GM19438 (cell line): ENCODE measurements around the gene MRTO4.
"Not testable (repeated sequence)": the region's sequence is repeated elsewhere in the genome, so short reads cannot be mapped to it uniquely, and the experiment has no call there.

ENCODE experiments used
- ATAC-seq: cut with Tn5 transposase; IDR thresholded peaks from one replicate; pipeline ENCODE4 v1.9.1; 2021; ENCODE audit warnings: low read depth; ENCODE audit not compliant: unreplicated experiment

Gene MRTO4

GRCh38 chr1:19251305-19252196, at the start of gene MRTO4, which contains the start of gene EMC1:
TSS of gene MRTO4 (plus strand) at chr1:19251805. CDS start at chr1:19251836, 31 bp downstream.
TSS of gene EMC1 (minus strand) at chr1:19251524. CDS start at chr1:19251509, 15 bp downstream.
- peak; percentile 80 for ATAC-seq

- ATAC-seq = no peak
Observed at GRCh38 chr1:19202396-19202795, 49.2 kb upstream of the MRTO4 start.

DNA sequence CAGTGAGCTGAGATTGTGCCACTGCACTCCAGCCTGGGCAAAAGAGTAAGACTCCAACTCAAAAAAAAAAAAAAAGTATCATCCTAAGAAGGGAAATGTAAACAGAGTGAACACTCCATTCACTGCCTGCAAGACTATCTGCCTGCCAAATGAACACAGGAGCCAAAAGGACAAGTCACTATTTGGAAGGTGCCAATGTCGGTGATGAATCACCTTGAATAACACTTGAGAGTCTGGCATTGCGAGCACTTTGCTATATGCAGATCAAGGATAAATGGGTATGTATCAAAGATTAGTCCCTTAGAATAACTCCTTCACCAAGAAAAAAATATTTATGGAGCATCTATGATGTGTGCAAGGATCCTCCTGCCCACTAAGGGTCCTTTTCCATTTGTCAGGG, 48.2 kb upstream of the MRTO4 start:
- ATAC-seq = no peak

GRCh38 chr1:19204446-19205266, 46.9 kb upstream of the MRTO4 start:
- ATAC-seq = no peak

DNA sequence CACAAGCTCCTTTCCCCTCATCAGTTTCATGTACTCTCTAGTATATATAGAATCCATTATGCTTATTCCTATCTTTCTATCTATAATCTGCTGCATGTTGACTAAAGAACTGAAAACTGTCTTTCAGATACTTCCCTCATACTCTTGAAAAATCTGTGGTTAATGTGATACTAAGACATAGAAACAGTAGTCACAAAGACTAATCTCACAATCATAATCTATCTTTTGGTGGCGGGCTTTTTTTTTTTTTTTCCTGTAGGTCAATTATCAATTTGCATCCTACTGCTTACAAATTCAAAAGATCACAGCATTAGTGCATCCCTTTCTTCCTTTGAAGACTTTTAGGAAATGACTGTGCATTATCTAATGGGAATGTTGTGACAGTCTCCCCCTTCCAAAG, 46.2 kb upstream of the MRTO4 start:
- ATAC-seq = no peak

GRCh38 chr1:19205845-19206244, 45.8 kb upstream of the MRTO4 start:
- no peak for ATAC-seq

- no peak for ATAC-seq
Observed at GRCh38 chr1:19206947-19207346, 44.7 kb upstream of the MRTO4 start.

GRCh38 chr1:19208710-19209438, 42.7 kb upstream of the MRTO4 start:
- ATAC-seq = no peak

DNA sequence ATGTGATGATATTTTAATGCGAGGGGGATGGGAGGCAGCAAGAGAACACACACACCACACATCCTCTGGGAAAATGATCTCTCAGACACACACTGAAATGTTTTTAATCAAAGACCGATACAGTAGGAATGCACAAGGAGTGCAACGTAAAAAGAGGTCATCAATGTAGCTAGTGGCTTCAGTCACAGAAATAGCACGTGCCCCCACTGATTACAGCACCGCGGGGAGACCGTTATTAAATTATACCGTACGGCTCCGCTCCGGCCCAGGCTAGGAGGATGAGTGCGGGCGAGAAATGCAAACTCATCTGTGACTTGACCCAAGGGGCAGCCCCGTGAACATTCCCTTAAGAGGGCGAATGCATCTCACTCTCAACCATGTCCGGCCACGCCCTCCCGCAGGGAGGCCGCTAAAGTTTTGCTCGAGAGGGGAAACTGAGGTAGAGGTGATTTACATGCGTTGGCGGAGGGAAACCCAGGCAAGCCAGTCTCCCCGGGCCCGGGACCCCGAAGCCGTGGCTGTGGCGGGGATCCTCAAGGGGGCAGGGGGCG, 42.1 kb upstream of the MRTO4 start:
- peak; percentile 40 for ATAC-seq

DNA sequence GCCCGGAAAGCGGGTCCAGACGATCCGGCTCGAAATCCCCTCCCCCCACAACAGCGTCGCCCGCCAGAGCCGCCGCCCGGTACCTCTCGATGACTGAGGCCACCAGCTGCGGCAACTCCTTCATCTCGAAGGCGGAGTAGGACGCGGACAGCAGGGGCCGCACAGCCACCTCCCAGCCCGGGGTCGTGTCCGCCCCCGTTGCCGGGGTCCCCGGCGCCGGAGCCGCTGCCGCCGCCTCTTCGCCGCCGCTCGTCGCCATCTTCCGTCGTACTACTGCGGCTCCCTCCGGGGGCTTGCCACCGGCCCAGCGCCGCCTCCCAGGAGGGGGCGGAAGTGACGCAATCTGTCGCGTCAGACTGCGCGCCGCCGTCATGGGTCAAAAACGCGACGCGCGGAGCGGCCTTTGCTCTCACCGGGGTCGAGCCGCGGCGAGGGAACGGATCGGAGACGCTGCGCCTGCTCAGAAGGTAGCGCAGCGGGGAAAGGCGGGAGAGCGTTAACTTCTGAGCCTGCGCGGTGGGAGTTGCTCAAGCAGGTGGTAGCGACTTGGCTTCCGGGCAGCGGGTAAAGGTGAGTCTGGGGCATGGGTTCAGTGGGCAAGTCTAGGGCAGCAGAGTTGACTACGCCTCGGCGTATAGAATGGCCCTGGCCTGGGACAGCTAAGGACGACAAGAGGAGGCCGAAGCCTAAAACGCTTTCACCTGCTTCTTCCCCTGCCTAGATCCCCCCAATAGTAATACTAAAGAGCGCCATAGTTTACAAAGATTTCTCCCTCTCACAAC, 41.4 kb upstream of the MRTO4 start, which contains the start of gene UBR4:
Gene UBR4, minus strand, starts transcription at position 277 of the 782 bp plus-strand sequence. Its CDS starts 18 bp downstream, at position 259.
- ATAC-seq = peak; percentile 79

DNA sequence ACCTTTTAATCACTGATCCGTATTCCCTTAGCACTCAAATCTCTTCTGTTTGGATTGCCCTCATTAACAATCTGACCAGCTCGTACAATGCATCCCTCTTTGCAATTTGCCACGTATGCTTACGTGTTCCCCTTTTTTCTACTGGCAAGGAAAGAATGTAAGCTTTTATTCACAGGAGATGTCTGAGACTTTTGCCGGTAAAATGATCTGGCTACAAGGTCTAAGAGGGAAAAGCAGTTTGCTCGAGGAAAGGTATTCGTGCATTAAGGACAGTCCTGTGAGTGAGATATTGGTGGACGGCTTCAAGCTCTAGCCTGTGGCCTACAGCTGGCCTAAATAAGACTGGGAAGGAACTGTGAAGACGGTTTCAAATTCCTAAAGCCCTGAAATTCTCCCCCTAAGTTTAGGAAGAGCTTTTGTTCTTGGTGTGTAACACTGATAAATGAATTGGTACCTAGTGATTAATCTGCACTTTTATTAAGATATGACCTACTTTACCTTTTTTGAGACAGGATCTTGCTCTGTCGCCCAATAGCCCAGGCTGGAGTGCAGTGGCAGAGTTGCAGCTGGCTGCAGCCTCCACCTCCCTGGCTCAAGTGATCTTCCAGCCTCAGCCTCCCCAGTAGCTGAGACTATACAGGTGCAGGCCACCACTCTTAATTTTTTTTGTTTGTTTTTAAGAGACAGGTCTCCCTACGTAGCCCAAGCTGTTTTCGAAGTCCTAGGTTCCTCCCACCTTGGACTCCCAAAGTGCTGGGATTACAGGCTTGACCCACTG, 40.6 kb upstream of the MRTO4 start:
- no peak for ATAC-seq

DNA sequence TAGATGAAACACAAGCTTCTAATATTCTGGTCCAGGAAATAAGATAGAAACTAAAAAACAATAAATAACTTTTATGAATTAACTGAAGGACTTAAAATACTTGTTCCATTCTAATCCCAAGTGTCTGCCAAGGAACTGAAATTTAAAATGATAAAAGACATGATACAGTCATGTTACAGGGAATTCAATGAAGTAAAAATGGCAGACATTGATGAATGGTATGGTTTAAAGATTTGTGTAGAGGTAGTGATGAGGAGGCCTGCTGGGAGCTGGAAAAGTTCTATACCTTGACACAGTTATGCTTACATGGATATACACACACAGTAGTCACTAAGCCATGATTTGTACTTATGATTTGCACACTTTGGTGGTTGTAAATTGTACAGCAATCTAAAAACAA, 39.4 kb upstream of the MRTO4 start:
- no peak for ATAC-seq

DNA sequence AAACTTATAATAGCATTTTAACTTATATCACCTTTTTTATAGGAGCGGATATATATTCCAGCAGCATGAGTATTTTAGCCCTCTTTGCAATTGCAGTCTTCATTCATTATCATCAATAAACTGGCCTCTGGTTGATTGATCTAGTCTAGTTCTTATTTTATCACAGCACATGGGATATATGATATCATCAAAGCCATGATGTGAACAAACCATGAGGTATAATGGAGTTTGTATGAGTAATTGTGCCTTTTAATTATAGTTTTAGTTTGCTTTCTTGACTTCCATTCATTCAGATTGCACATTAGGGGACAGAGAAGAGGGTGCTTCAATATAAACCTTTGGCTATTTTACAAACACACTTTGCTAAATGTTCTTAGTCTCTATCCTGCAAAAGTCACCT, 38.0 kb upstream of the MRTO4 start:
- no peak for ATAC-seq

- ATAC-seq = not testable (repeated sequence)
Observed at GRCh38 chr1:19216585-19216984, 35.0 kb upstream of the MRTO4 start.

GRCh38 chr1:19219451-19219850, 32.2 kb upstream of the MRTO4 start:
- no peak for ATAC-seq

DNA sequence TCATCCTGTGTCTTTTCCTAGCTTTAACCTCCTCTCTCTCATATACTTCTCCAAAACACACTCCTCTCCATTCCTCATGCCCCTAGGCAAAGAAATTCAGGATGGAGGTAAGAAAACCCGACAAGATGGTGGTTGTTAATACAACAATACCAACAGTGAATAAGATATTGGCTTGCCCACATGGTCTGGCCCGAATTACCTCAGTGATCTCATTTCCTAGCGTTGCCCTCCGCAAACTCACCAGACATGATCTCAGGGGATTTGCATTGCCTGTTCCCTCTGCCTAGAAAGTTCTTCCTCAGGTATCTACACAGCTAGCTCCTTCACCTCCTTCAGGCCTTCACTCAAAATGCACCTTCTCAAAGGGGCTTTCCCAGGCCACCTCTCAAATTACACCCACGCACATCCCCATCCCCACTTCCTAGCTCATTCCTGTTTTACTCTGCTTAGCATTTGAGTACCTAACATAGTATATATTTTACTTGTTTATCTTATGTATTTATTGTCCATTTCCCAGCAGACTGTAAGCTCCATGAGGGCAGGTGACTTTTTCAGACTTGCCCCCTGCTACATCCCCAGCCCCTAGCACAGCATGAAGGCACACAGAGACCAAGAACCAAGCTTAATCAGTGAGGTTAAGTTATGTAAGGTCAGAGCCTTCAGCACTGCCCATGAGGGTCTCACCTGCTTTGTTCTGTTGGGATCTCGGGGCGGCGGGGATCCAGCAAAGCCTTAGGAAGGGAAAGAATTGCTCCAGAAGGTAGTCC, 31.3 kb upstream of the MRTO4 start:
- no peak for ATAC-seq

GRCh38 chr1:19220991-19221390, 30.6 kb upstream of the MRTO4 start:
- ATAC-seq = no peak

GRCh38 chr1:19222573-19222972, 29.0 kb upstream of the MRTO4 start:
- no peak for ATAC-seq
